Left ventricle myocardium superior (tissue), 1 donor: Measurements from ENCODE around the gene STRN4. TPM values are rescaled to one million over a fixed set of nuclear protein-coding genes. Genes with fewer than 3 reads are reported as not detected.
"Not testable (repeated sequence)": the region's sequence is repeated elsewhere in the genome, so short reads cannot be mapped to it uniquely, and the experiment has no call there.

ENCODE experiments used
- ATAC-seq: fragments of 200-7000 bp; cut with Tn5 transposase; one replicate; pipeline ENCODE4 v1.9.1; 2020; ENCODE audit warnings: mild to moderate bottlenecking, moderate library complexity
- DNase-seq: peaks from one replicate; pipeline ENCODE4 v3.0.0-alpha.2; 2020
- intact Hi-C: fragments of 100-400 bp; cut with micrococcal nuclease; formaldehyde crosslinking; loops from one replicate; pipeline ENCODE4 v1.11.0; 2022
- total RNA-seq: library from RNA; stranded (reverse); fragmentation: NEBNext Ultra II Directional; extraction: Animal tissue kit (Norgen Biotek cat#: 25700); gene quantifications from one replicate; pipeline ENCODE4 v1.2.1, GENCODE V29; 2021
- donor health status: DM: no; HTN: yes; CAD: no; lungs with severe emphysema.

Gene STRN4
- total RNA-seq, 1 donor from 2014 or later = 49.0 TPM

- DNase-seq (peak; percentile 33), ATAC-seq (no peak)
- intact Hi-C loops = no loop called here
Observed at GRCh38 chr19:46718157-46718933, 27.9 kb downstream of the STRN4 start.

GRCh38 chr19:46717716-46718143, 28.5 kb downstream of the STRN4 start:
- ATAC-seq (no peak), DNase-seq (no peak)
- intact Hi-C loops = no loop called here

GRCh38 chr19:46717034-46717715, 29.1 kb downstream of the STRN4 start, which contains the start of gene PRKD2:
PRKD2 (minus strand) TSS chr19:46717114; CDS start chr19:46716370, 744 bp downstream.
- ATAC-seq = peak; percentile 88
- intact Hi-C loops = no loop called here

GRCh38 chr19:46716672-46717033, 29.6 kb downstream of the STRN4 start:
- ATAC-seq = peak; percentile 1
- no peak for DNase-seq
- intact Hi-C loops = no loop called here

More at GRCh38 chr19:46717034-46717715, 29.1 kb downstream of the STRN4 start, which contains the start of gene PRKD2:
- peak; percentile 95 for DNase-seq

GRCh38 chr19:46715975-46716671, 30.1 kb downstream of the STRN4 start:
- ATAC-seq (no peak), DNase-seq (no peak)
- intact Hi-C loops = no loop called here

- no peak for ATAC-seq
- intact Hi-C loops = no loop called here
- no peak for DNase-seq
Observed at GRCh38 chr19:46715620-46715974, 30.7 kb downstream of the STRN4 start.

- DNase-seq (no peak), ATAC-seq (peak; percentile 8)
- intact Hi-C loops = no loop called here
Observed at GRCh38 chr19:46714444-46715106, 31.7 kb downstream of the STRN4 start.

GRCh38 chr19:46713781-46714443, 32.3 kb downstream of the STRN4 start:
- intact Hi-C loops = no loop called here
- ATAC-seq = peak; percentile 70
- DNase-seq = peak; percentile 92

GRCh38 chr19:46712768-46713338, 33.4 kb downstream of the STRN4 start:
- ATAC-seq, DNase-seq, intact Hi-C loops: not testable (repeated sequence)

GRCh38 chr19:46710687-46711086, 35.6 kb downstream of the STRN4 start:
- intact Hi-C loops = no loop called here
- no peak for DNase-seq
- ATAC-seq = no peak

GRCh38 chr19:46704379-46705076, 41.7 kb downstream of the STRN4 start:
- peak; percentile 87 for DNase-seq
- ATAC-seq = peak; percentile 78
- intact Hi-C loops = no loop called here

GRCh38 chr19:46700704-46701103, 45.5 kb downstream of the STRN4 start:
- ATAC-seq (no peak), DNase-seq (no peak)
- intact Hi-C loops = no loop called here

GRCh38 chr19:46698395-46699321, 47.6 kb downstream of the STRN4 start:
- ATAC-seq (no peak), DNase-seq (no peak)
- intact Hi-C loops = no loop called here

GRCh38 chr19:46697204-46697960, 48.9 kb downstream of the STRN4 start:
- peak; percentile 93 for DNase-seq
- peak; percentile 97 for ATAC-seq
- intact Hi-C loops = no loop called here

- intact Hi-C loops = no loop called here
- no peak for DNase-seq
- no peak for ATAC-seq
Observed at GRCh38 chr19:46696866-46697203, 49.4 kb downstream of the STRN4 start.

GRCh38 chr19:46696052-46696451, 50.2 kb downstream of the STRN4 start:
- ATAC-seq = no peak
- no peak for DNase-seq
- intact Hi-C loops = no loop called here
